DND-41 (cell line): ENCODE data around the gene OSBPL5.

Experiments
- ATAC-seq: fragments of 200-7000 bp; cut with Tn5 transposase; 3 replicates; pipeline ENCODE4 v1.9.1; 2021; ENCODE audit warnings: low read depth; ENCODE audit not compliant: insufficient read depth
- DNase-seq: peaks from one replicate; pipeline ENCODE4 v3.0.0-alpha.2; 2020
- H2AFZ ChIP-seq: 2 replicates; pipeline ENCODE4 v1.6.0; 2012; ENCODE audit warnings: low read depth, low read length
- H3K27ac ChIP-seq: 2 replicates; pipeline ENCODE4 v1.5.1; 2012; ENCODE audit warnings: low read length, inconsistent platforms
- H3K27me3 ChIP-seq: fragments of 200-600 bp; sonication (generic); 2 replicates; pipeline ENCODE4 v1.6.0; 2012; ENCODE audit warnings: low read length, mild to moderate bottlenecking, inconsistent platforms; ENCODE audit not compliant: insufficient read depth, poor library complexity
- H3K36me3 ChIP-seq: 2 replicates; pipeline ENCODE4 v1.5.1; 2012; ENCODE audit warnings: low read length, inconsistent platforms; ENCODE audit not compliant: insufficient read depth
- H3K4me1 ChIP-seq: 2 replicates; pipeline ENCODE4 v1.5.1; 2012; ENCODE audit warnings: mild to moderate bottlenecking, low read length; ENCODE audit not compliant: insufficient read depth
- H3K4me2 ChIP-seq: 2 replicates; pipeline ENCODE4 v1.6.0; 2012; ENCODE audit warnings: mild to moderate bottlenecking, moderate library complexity, low read length, inconsistent platforms; ENCODE audit not compliant: insufficient read depth
- H3K4me3 ChIP-seq, 2 experiments: fragments of 200-600 bp in 1 of 2; shearing (Covaris generic) in 1 of 2; 2 replicates each; pipeline ENCODE4 v1.5.1; 2012 to 2016; ENCODE audit warnings: inconsistent platforms in 2 of 2, low read length in 2 of 2, mild to moderate bottlenecking in 2 of 2, low read depth in 1 of 2, moderate library complexity in 1 of 2
- H3K79me2 ChIP-seq: 2 replicates; pipeline ENCODE4 v1.6.0; 2012; ENCODE audit warnings: low read length, inconsistent platforms; ENCODE audit not compliant: insufficient read depth
- H3K9ac ChIP-seq: 2 replicates; pipeline ENCODE4 v1.6.0; 2012; ENCODE audit warnings: low read depth, mild to moderate bottlenecking, inconsistent platforms, low read length, moderate library complexity
- H3K9me3 ChIP-seq: 2 replicates; pipeline ENCODE4 v1.5.1; 2012; ENCODE audit warnings: low read length, moderate library complexity, mild to moderate bottlenecking, inconsistent platforms; ENCODE audit not compliant: insufficient read depth, severe bottlenecking
- H4K20me1 ChIP-seq: 2 replicates; pipeline ENCODE4 v1.6.0; 2012; ENCODE audit warnings: low read length; ENCODE audit not compliant: insufficient read depth
- EZH2 ChIP-seq: IDR thresholded peaks from 3 replicates; pipeline ENCODE4 v1.6.1; 2012; ENCODE audit warnings: borderline replicate concordance, low read depth, mild to moderate bottlenecking, moderate library complexity, low read length, inconsistent platforms; ENCODE audit not compliant: severe bottlenecking
- TF ChIP-seq, protein P1 (sequence below): IDR thresholded peaks from 2 replicates; pipeline ENCODE4 v1.5.1; 2012; ENCODE audit warnings: borderline replicate concordance, low read length, moderate library complexity, mild to moderate bottlenecking; ENCODE audit not compliant: poor library complexity, severe bottlenecking; ENCODE audit errors: extremely low read depth

OSBPL5 gene

GRCh38 chr11:3127706-3128355 lies 37.3 kb downstream of the OSBPL5 start:
- Histone ChIP-seq H3K79me2 (peaks cover 13% of the 10 kb centered on the region), H3K9ac (no peak overlapping the region), H3K27me3 (no peaks in the 10 kb centered on the region), H4K20me1 (peaks cover 62% of the 10 kb centered on the region), H2AFZ (no peak overlapping the region), H3K27ac (no peak overlapping the region), H3K36me3 (peaks cover 81% of the 10 kb centered on the region), H3K4me2 (no peak overlapping the region), H3K9me3 (no peaks in the 10 kb centered on the region), H3K4me1 (no peaks in the 10 kb centered on the region), H3K4me3 (no peak overlapping the region)
- ATAC-seq (no peak), DNase-seq (no peak)
- TF ChIP-seq, protein P1, sequence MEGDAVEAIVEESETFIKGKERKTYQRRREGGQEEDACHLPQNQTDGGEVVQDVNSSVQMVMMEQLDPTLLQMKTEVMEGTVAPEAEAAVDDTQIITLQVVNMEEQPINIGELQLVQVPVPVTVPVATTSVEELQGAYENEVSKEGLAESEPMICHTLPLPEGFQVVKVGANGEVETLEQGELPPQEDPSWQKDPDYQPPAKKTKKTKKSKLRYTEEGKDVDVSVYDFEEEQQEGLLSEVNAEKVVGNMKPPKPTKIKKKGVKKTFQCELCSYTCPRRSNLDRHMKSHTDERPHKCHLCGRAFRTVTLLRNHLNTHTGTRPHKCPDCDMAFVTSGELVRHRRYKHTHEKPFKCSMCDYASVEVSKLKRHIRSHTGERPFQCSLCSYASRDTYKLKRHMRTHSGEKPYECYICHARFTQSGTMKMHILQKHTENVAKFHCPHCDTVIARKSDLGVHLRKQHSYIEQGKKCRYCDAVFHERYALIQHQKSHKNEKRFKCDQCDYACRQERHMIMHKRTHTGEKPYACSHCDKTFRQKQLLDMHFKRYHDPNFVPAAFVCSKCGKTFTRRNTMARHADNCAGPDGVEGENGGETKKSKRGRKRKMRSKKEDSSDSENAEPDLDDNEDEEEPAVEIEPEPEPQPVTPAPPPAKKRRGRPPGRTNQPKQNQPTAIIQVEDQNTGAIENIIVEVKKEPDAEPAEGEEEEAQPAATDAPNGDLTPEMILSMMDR = no peak
- no peak for TF ChIP-seq EZH2

GRCh38 chr11:3126901-3127691 lies 38.0 kb downstream of the OSBPL5 start:
- Histone ChIP-seq H4K20me1 (peaks cover 55% of the 10 kb centered on the region), H3K4me2 (no peak overlapping the region), H3K79me2 (peaks cover 7% of the 10 kb centered on the region; the same call in 1 of the 2 replicates), H3K4me1 (no peaks in the 10 kb centered on the region), H3K27ac (no peak overlapping the region), H3K9me3 (no peaks in the 10 kb centered on the region), H3K36me3 (peaks cover 85% of the 10 kb centered on the region), H3K27me3 (no peaks in the 10 kb centered on the region), H3K9ac (no peak overlapping the region), H2AFZ (no peak overlapping the region), H3K4me3 (no peak overlapping the region)
- no peak for DNase-seq
- no peak for ATAC-seq
- TF ChIP-seq EZH2 = no peak
- TF ChIP-seq, protein P1 = no peak

GRCh38 chr11:3126207-3126865 lies 38.8 kb downstream of the OSBPL5 start:
- H3K27ac ChIP-seq = no peak overlapping the region
- no peak overlapping the region for H3K4me3 ChIP-seq
- H4K20me1 ChIP-seq = peaks cover 49% of the 10 kb centered on the region
- H3K36me3 ChIP-seq = peaks cover 92% of the 10 kb centered on the region
- DNase-seq (no peak), ATAC-seq (no peak)
- no peak overlapping the region for H2AFZ ChIP-seq
- H3K79me2 ChIP-seq = 0 out of 2 replicates have a peak, but pooled peaks cover 4% of the 10 kb centered on the region
- no peak for TF ChIP-seq EZH2
- TF ChIP-seq, protein P1 = no peak
- no peak overlapping the region for H3K4me2 ChIP-seq
- peaks cover 2% of the 10 kb centered on the region for H3K9me3 ChIP-seq
- H3K4me1 ChIP-seq = no peaks in the 10 kb centered on the region
- H3K27me3 ChIP-seq = no peaks in the 10 kb centered on the region
- no peak overlapping the region for H3K9ac ChIP-seq
